ENCODE data around the gene VBP1. TPM values are rescaled to one million over a fixed set of nuclear protein-coding genes. Genes with fewer than 3 reads are reported as not detected.

Gene VBP1
- total RNA-seq, 4 donors from 2014 or later, result 53.6 to 79.9 (median 72.1) TPM

GRCh38 chrX:155211208-155211607 is 5.1 kb upstream of the VBP1 start:
- no peaks in the 10 kb centered on the region for H3K9me3 ChIP-seq
- no peak for TF ChIP-seq POLR2A (IDR thresholded peaks at IDR 0.05)
- no peak for TF ChIP-seq CTCF (IDR thresholded peaks at IDR 0.05 in 4 of 5, conservative IDR thresholded peaks at IDR 0.05 in 1 of 5)
- in situ Hi-C loops (cut with MboI; ENCODE audit: low sequenced_read_pairs in 4 of 4), result no loop called here
- no peaks in the 10 kb centered on the region for H3K27me3 ChIP-seq
- no peaks in the 10 kb centered on the region for H3K4me1 ChIP-seq
- no peak overlapping the region for H3K4me3 ChIP-seq
- no peak for ATAC-seq
- no peaks in the 10 kb centered on the region for H3K36me3 ChIP-seq
- DNase-seq, result no peak
- intact Hi-C loops (cut with DNase I; ENCODE audit: low total_unique reads), result loop anchor here (10.0 kb wide), 1 partner anchor 226 kb away; no protein-coding TSS in a partner anchor
- no peak overlapping the region for H3K27ac ChIP-seq

- DNase-seq (no peak), ATAC-seq (no peak)
- TF ChIP-seq CTCF (IDR thresholded peaks at IDR 0.05 in 4 of 5, conservative IDR thresholded peaks at IDR 0.05 in 1 of 5) (no peak), POLR2A (IDR thresholded peaks at IDR 0.05) (no peak)
- Histone ChIP-seq H3K9me3 (no peaks in the 10 kb centered on the region), H3K4me1 (peaks cover 7 to 8% of the 10 kb centered on the region in 2 donors), H3K27ac (no peak overlapping the region), H3K27me3 (no peaks in the 10 kb centered on the region), H3K4me3 (no peak overlapping the region), H3K36me3 (no peaks in the 10 kb centered on the region)
- intact Hi-C loops (cut with DNase I; ENCODE audit: low total_unique reads), result loop anchor here (10.0 kb wide), 1 partner anchor 229 kb away; no protein-coding TSS in a partner anchor
- in situ Hi-C loops (cut with MboI; ENCODE audit: low sequenced_read_pairs in 4 of 4), result no loop called here
These were observed 2.5 kb upstream of the VBP1 start for GRCh38 chrX:155213731-155214130.

GRCh38 chrX:155215443-155216178 is 649 bp upstream of the VBP1 start:
- H3K27me3 ChIP-seq, result no peaks in the 10 kb centered on the region
- ATAC-seq (peak; percentile 24 to 47), DNase-seq (no peak)
- H3K27ac ChIP-seq, result peak overlapping the region; percentile 91 to 97 (median 92)
- in situ Hi-C loops (cut with MboI; ENCODE audit: low sequenced_read_pairs in 4 of 4), result no loop called here
- H3K4me3 ChIP-seq, result peak overlapping the region; percentile 64 to 87 (median 71)
- no peaks in the 10 kb centered on the region for H3K9me3 ChIP-seq
- H3K36me3 ChIP-seq, result no peaks in the 10 kb centered on the region
- H3K4me1 ChIP-seq, result peaks cover 7 to 8% of the 10 kb centered on the region in 2 donors
- no peak for TF ChIP-seq POLR2A (IDR thresholded peaks at IDR 0.05)
- TF ChIP-seq CTCF (IDR thresholded peaks at IDR 0.05 in 4 of 5, conservative IDR thresholded peaks at IDR 0.05 in 1 of 5), result no peak
- intact Hi-C loops (cut with DNase I; ENCODE audit: low total_unique reads), result loop anchor here (2.0 to 10.0 kb wide), 3 partner anchors 143 to 551 kb away; partner anchors contain the start of genes BRCC3, CMC4 and MTCP1

- H3K36me3 ChIP-seq, result no peaks in the 10 kb centered on the region
- H3K27ac ChIP-seq, result peak overlapping the region; percentile 91 to 97 (median 92)
- H3K4me1 ChIP-seq, result peaks cover 7 to 8% of the 10 kb centered on the region in 2 donors
- H3K4me3 ChIP-seq, result peak overlapping the region; percentile 67 to 87 (median 78)
- H3K9me3 ChIP-seq, result no peaks in the 10 kb centered on the region
- no peak for DNase-seq
- no peaks in the 10 kb centered on the region for H3K27me3 ChIP-seq
- TF ChIP-seq POLR2A (IDR thresholded peaks at IDR 0.05), result no peak
- peak in 1 of 5 experiments; percentile 2 for TF ChIP-seq CTCF (IDR thresholded peaks at IDR 0.05 in 4 of 5, conservative IDR thresholded peaks at IDR 0.05 in 1 of 5)
- in situ Hi-C loops (cut with MboI; ENCODE audit: low sequenced_read_pairs in 4 of 4) (no loop called here), intact Hi-C loops (cut with DNase I; ENCODE audit: low total_unique reads) (loop anchor here (2.0 to 10.0 kb wide), 3 partner anchors 145 to 550 kb away; partner anchors contain the start of genes BRCC3, CMC4 and MTCP1)
- ATAC-seq, result no peak
These were observed 730 bp downstream of the VBP1 start for GRCh38 chrX:155216940-155217440.
